GM19372 (cell line): ENCODE data around the gene AGTR1.
"Not testable (repeated sequence)": the region's sequence is repeated elsewhere in the genome, so short reads cannot be mapped to it uniquely, and the experiment has no call there.

Experiments used
- ATAC-seq: cut with Tn5 transposase; IDR thresholded peaks from one replicate; pipeline ENCODE4 v1.9.1; 2021; ENCODE audit warnings: mild to moderate bottlenecking, low read depth, moderate library complexity; ENCODE audit not compliant: unreplicated experiment

Gene AGTR1

DNA sequence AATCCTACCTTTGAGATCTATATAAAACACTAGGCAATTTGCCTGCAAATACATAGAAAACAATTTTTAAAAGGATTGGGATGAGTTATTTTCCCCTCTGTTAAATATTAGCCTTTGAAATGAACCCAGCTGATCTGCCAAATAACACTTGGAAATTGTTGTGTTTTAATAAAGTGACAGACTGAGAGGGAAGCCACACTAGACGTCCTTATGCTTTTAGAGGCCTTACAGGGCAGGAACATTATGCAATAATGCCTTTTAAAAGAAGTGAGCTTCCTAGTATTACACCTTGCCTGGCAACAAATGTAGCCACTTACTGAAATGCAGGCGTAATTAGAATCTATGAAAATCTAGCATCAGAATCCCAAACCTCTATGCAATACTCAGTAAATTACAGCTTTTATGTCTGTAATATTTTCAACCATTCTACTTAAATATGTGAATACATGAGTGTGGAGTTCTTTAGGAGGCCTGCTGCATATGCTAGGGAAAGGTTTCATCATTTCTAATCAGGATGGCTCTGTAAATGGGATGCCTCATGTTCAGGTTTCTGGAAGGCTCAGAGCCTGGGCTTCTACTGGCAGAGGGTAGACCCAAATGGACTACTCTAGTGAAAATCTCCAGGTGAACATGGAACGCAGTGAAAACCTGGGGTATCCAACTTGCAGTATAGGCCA, 20.3 kb downstream of the AGTR1 start:
- ATAC-seq = no peak

DNA sequence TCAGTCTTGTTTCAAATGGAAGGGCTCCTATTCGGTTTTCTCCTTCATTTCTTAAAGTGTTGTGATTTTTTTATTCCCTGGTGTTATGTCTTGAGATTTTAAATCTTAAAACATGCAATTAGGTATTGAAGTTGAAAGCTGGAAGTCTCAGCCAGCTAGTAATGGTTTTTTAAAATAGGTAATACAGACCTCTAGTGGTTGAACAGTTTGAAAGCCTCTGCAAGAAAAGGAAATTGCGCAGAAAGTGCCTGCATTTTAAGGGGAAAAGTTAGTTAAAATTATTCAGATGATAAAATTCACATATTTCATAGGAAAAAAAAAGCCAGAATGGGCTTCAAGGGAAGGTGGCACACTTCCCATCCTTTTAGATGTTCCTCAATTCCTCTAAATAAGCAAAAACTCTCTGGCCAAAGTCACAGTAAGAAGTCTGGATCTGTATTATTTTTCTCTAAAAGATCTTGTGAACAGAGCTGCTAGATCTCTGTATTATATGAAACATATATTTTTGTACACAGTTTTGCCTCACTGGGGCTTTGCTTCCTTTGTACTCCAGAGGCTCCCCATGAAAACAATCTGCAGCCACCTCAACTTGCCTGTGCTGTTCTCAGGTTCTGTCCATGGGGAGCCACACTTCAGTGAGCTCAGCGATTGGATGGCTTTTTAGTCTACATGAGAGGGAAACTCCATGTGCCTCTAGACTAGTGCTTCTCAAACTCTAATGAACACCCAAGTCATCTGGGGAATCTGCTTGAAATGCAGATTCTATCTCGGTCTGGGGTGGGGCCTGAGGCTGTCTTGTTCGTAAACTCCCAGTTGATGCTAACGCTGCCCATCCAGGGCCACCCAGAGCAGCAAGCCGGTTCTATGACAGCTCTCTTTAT, 21.5 kb downstream of the AGTR1 start:
- no peak for ATAC-seq

DNA sequence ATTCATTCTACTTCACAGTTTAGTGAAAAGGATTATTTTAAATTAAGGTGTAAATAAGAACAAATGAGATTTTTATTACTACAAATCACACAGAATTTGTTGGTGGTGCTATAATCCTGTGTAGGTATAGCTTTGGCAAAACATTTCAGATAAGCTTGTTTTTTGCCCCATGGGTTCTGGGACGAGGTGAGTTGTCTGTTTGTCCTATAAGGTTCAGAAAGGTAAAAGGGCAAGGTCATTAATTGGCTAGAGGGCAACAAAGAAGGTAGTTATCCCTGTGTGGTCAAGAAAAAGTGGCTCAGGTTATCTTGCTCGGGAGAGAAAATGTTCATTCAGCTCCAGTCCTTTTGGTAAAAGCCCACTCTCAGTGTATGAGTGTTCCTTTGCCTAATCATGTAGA, 23.2 kb downstream of the AGTR1 start:
- ATAC-seq = no peak

DNA sequence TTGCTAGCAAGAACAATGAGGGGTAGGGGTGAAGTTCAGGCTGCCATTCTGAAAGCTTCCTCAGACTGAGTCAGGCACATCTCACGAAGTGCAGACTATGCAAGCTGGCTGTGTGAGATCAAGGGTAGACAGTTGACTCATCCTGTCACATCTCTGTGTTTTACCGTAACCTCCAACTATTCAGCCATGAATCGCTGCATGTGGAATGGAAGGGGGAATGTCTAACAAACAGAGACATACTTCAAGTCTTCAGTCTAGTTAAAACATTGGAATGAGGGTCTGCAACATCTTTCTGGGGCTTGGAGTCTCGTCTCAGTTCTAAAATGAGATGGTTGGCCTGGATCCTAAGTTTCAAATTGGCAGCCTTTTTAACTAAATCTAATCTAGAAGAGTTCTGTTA, 25.9 kb downstream of the AGTR1 start:
- ATAC-seq = no peak

DNA sequence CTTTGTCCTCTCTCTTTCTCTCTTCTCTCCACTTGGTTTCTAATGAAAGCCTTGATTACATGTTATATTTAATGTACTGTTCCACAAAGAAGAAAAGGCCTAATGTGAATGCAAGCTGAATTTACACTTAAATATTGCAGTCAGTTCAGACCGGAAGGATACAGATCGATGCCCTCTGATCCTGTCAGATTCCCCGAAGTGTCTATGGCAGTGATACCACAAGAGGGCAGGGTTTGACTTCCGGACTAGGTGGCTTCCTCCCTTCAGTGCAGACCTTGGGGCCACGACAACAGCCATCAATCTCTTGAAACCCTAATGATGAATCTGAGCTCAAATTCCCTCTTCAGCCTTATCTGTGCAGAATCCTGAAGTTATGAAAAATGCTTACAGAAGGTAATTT, 29.5 kb downstream of the AGTR1 start:
- ATAC-seq = peak; percentile 61

- no peak for ATAC-seq
Observed at GRCh38 chr3:148728753-148729152, 31.1 kb downstream of the AGTR1 start.

DNA sequence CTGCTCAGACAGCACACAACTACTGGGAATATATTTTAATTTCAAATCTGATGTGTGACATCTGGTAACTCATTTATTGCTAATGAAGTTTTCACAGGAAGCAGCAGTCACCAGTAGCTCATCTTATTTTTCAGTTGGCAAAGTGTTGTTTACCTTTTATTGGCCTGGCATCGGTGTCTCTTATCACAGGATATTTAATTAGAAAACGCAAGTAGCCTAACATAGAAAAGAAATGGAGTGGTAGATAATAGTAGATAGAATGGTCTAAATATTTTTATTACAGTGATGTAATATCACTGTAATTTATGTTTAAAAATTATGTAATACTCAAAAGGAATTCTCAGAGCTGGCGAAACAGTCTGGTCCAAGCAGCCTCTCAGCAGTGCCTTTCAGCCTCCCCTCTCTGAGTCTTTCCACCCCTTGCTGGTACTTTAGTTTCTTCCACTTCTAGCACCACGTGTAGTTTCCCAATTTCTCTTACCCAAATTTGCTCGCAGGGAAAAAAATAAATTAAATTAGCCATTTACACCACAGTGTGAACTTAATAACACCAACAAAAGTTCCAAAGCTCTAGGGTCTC, 31.9 kb downstream of the AGTR1 start:
- ATAC-seq = no peak

DNA sequence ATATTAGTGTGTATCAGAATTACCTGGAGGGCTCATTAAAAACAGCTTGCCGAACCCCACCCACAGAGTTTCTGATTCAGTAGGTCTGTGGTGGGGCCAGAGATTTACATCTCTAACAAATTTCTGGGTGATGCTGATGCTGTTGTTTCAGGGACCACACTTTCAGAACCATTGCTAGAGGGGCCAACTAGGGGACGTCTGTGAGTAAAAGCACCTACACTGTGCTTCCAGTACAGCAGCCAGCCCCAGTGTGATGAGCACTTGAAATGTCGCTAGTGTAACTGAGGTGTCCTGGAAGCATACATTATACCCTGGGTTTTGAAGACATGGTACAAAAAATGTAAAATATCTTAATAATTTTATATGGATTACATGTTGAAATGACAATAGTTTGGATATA, 33.0 kb downstream of the AGTR1 start:
- no peak for ATAC-seq

GRCh38 chr3:148735597-148735996, 37.9 kb downstream of the AGTR1 start:
- ATAC-seq = no peak

GRCh38 chr3:148736086-148736485, 38.4 kb downstream of the AGTR1 start:
- ATAC-seq = no peak

GRCh38 chr3:148737104-148737530, 39.4 kb downstream of the AGTR1 start:
- no peak for ATAC-seq

GRCh38 chr3:148739720-148740119, 42.0 kb downstream of the AGTR1 start:
- ATAC-seq = no peak

DNA sequence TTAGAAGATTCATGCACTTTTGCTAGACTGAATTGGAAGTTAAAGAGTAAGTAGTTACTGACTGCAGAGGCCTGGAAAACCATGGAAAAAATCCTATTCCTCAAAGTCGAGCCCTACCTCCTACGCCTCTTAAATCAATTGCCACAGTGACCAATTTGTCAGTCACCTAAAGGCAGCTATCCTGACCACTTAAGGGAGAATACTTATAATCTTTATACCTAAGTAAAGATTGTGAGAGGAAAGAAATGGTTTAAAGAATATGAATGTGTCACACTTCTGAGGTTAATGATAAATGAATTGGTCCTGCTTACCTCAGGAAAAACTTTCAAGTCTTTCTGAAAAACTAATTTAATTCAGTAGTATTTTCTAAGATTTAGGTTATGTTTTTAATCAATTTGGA, 42.6 kb downstream of the AGTR1 start:
- ATAC-seq = no peak

GRCh38 chr3:148741219-148741618, 43.5 kb downstream of the AGTR1 start:
- no peak for ATAC-seq

GRCh38 chr3:148742118-148742517, 44.4 kb downstream of the AGTR1 start:
- ATAC-seq = no peak

- ATAC-seq = no peak
Observed at GRCh38 chr3:148746053-148746452, 48.4 kb downstream of the AGTR1 start.

DNA sequence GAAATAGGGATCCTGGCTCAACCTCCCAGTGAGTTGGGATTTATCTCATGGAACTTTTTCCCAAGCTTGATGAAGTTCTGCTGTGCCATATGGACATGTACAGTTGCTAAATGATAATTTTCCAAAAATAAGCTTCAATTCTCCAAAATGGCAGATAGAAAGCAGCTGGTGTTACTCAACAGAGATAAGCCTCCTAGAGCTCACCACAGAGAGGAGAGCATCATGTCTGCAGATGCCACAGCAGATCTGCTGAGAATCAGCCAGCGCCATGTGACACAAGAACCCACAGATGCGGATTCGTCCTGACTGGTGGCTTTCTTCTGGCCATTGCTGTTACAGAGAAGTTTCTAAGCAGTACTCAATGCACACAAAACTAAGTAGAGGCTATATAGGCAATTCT, 50.6 kb downstream of the AGTR1 start:
- no peak for ATAC-seq

DNA sequence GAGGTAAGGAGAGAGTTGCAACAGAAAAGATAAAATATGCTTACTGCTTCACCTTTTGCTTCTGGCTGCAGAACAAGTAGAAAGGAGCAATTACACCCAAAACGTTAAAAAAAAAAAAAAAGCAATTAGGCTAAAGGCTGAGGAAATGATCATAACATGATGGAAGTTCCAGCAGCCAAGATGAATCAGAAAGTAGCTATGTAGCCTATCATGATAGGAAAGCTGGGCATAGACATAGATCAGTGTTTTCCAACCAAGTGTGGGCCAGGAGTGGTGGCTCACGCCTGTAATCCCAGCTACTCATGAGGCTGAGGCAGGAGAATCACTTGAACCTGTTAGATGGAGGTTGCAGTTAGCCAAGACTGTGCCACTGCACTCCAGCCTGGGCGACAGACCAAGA, 52.6 kb downstream of the AGTR1 start:
- no peak for ATAC-seq

DNA sequence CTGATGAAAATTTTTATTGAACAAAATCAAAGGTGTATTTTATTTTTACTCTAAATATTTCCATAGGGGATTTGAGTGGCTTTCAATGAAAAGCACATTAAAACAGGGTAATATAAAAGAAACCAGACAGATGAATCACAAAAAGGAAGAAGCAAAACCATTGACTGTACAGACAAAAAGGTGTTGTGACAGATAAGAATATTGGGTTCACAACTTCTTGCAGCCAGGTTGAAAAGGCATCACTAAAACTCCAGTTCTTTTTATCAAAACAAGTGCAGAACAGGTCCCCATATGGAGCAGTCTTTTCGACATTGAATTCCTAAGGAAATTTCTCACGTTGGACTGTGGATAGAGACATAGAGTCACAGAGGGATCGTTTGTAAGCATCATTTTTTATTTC, 53.8 kb downstream of the AGTR1 start:
- no peak for ATAC-seq

GRCh38 chr3:148753385-148753784, 55.7 kb downstream of the AGTR1 start:
- ATAC-seq = not testable (repeated sequence)

DNA sequence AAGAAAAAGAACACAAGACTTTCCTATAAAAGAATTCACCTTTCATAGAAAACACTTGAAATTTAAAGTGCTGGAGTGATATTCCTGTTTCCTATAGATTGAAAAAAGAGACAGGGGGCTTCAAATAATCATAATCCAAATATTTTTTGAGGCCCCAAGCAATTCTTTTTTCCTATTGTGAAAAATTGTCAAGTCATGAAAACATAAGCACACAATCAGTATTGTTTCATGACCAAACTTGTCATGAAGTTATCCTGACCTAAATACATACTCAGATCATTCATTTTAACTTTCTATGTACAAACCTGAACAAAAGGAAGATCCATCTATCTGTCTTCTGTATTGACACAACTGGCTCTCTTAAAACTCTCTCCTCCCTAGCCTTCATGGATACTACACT, 57.9 kb downstream of the AGTR1 start:
- ATAC-seq = no peak

GRCh38 chr3:148756311-148756710, 58.6 kb downstream of the AGTR1 start:
- no peak for ATAC-seq
